Measurements from ENCODE around the gene NTMT1.

The NTMT1 gene

GRCh38 chr9:129673602-129674001, 47.6 kb downstream of the NTMT1 start:
- DNase-seq (ENCODE audit: low read depth) = no peak
- no peak for TF ChIP-seq CTCF (conservative IDR thresholded peaks at IDR 0.05; ENCODE audit: low read depth, low read length)
- no peak overlapping the region for H3K4me3 ChIP-seq (ENCODE audit: low read length)

- DNase-seq (ENCODE audit: low read depth) = no peak
- H3K4me3 ChIP-seq (ENCODE audit: low read length) = no peak overlapping the region
- no peak for TF ChIP-seq CTCF (conservative IDR thresholded peaks at IDR 0.05; ENCODE audit: low read depth, low read length)
Measured at GRCh38 chr9:129674229-129674628, 48.3 kb downstream of the NTMT1 start.

GRCh38 chr9:129675620-129676019, 49.7 kb downstream of the NTMT1 start:
- TF ChIP-seq CTCF (conservative IDR thresholded peaks at IDR 0.05; ENCODE audit: low read depth, low read length) = no peak
- no peak overlapping the region for H3K4me3 ChIP-seq (ENCODE audit: low read length)
- no peak for DNase-seq (ENCODE audit: low read depth)

GRCh38 chr9:129676287-129676686, 50.3 kb downstream of the NTMT1 start:
- TF ChIP-seq CTCF (conservative IDR thresholded peaks at IDR 0.05; ENCODE audit: low read depth, low read length) = no peak
- no peak for DNase-seq (ENCODE audit: low read depth)
- H3K4me3 ChIP-seq (ENCODE audit: low read length) = no peak overlapping the region

GRCh38 chr9:129676975-129677374, 51.0 kb downstream of the NTMT1 start:
- no peak for DNase-seq (ENCODE audit: low read depth)
- no peak for TF ChIP-seq CTCF (conservative IDR thresholded peaks at IDR 0.05; ENCODE audit: low read depth, low read length)
- no peak overlapping the region for H3K4me3 ChIP-seq (ENCODE audit: low read length)

GRCh38 chr9:129677456-129677855, 51.5 kb downstream of the NTMT1 start:
- no peak for TF ChIP-seq CTCF (conservative IDR thresholded peaks at IDR 0.05; ENCODE audit: low read depth, low read length)
- no peak for DNase-seq (ENCODE audit: low read depth)
- no peak overlapping the region for H3K4me3 ChIP-seq (ENCODE audit: low read length)

- no peak for DNase-seq (ENCODE audit: low read depth)
- no peak for TF ChIP-seq CTCF (conservative IDR thresholded peaks at IDR 0.05; ENCODE audit: low read depth, low read length)
- H3K4me3 ChIP-seq (ENCODE audit: low read length) = no peak overlapping the region
Measured at GRCh38 chr9:129678844-129679243, 52.9 kb downstream of the NTMT1 start.
